ENCODE measurements around the gene AGXT. TPM values are rescaled to one million over a fixed set of nuclear protein-coding genes. Genes with fewer than 3 reads are reported as not detected.
A peak's percentile ranks its signal among the peaks of the same experiment; 100 is the strongest.

The AGXT gene
- total RNA-seq, 1 experiment from 2014 or later, result 0.20 TPM

GRCh38 chr2:240898731-240899467 lies 30.3 kb downstream of the AGXT start:
- peaks cover 27% of the 10 kb centered on the region for H3K4me1 Mint-ChIP-seq (ENCODE audit: low read depth, unreplicated experiment)

GRCh38 chr2:240899468-240899865 lies 30.8 kb downstream of the AGXT start:
- Mint-ChIP-seq H3K4me3 (ENCODE audit: unreplicated experiment) (no peak overlapping the region), H3K9me3 (ENCODE audit: unreplicated experiment) (no peaks in the 10 kb centered on the region), H3K4me1 (ENCODE audit: low read depth, unreplicated experiment) (peaks cover 27% of the 10 kb centered on the region), H3K36me3 (ENCODE audit: insufficient read depth, unreplicated experiment) (peaks cover 15% of the 10 kb centered on the region), H3K27ac (ENCODE audit: unreplicated experiment) (peak overlapping the region; percentile 18), H3K27me3 (ENCODE audit: insufficient read depth, unreplicated experiment) (no peaks in the 10 kb centered on the region)
- H3K4me3 ChIP-seq (ENCODE audit: low read depth, low read length), result no peak overlapping the region
- TF ChIP-seq CTCF (IDR thresholded peaks at IDR 0.05; ENCODE audit: insufficient read depth in 1 of 2, low read depth in 1 of 2, low read length in 1 of 2, severe bottlenecking in 1 of 2, unreplicated experiment in 1 of 2), result no peak
- DNase-seq, result no peak
- H3K9me3 ChIP-seq, result no peaks in the 10 kb centered on the region
- H3K4me1 ChIP-seq, result peaks cover 35% of the 10 kb centered on the region
- no peaks in the 10 kb centered on the region for H3K36me3 ChIP-seq (ENCODE audit: control insufficient read depth, insufficient read depth, low read length)
- intact Hi-C loops (cut with micrococcal nuclease; ENCODE audit: unreplicated experiment), result loop anchor here (10.0 kb wide), 1 partner anchor 85 kb away; no protein-coding TSS in a partner anchor
- ChIA-PET CTCF (interaction anchor here (2.5 kb wide), 1 partner anchor 42 kb away, joined by 9 read pairs; no protein-coding TSS in a partner anchor), POLR2A (no interaction called here)
- no TSS peak for BruUV-seq (replicated peaks)
- no peaks in the 10 kb centered on the region for H3K27me3 ChIP-seq (replicated peaks; ENCODE audit: control insufficient read depth, insufficient read depth, low read length)

More at GRCh38 chr2:240898731-240899467, 30.3 kb downstream of the AGXT start:
- H3K36me3 Mint-ChIP-seq (ENCODE audit: insufficient read depth, unreplicated experiment), result peaks cover 15% of the 10 kb centered on the region
- no peak for DNase-seq
- ChIA-PET POLR2A (no interaction called here), CTCF (interaction anchor here (1.2 to 3.3 kb wide), 7 partner anchors 15 to 58 kb away, joined by 4 to 17 read pairs (median 9); no protein-coding TSS in a partner anchor)
- peak overlapping the region; percentile 18 for H3K27ac Mint-ChIP-seq (ENCODE audit: unreplicated experiment)
- no peaks in the 10 kb centered on the region for H3K27me3 ChIP-seq (replicated peaks; ENCODE audit: control insufficient read depth, insufficient read depth, low read length)
- no peaks in the 10 kb centered on the region for H3K9me3 Mint-ChIP-seq (ENCODE audit: unreplicated experiment)
- no TSS peak for BruUV-seq (replicated peaks)
- intact Hi-C loops (cut with micrococcal nuclease; ENCODE audit: unreplicated experiment), result loop anchor here (10.0 kb wide), 1 partner anchor 86 kb away; no protein-coding TSS in a partner anchor
- no peaks in the 10 kb centered on the region for H3K27me3 Mint-ChIP-seq (ENCODE audit: insufficient read depth, unreplicated experiment)
- no peaks in the 10 kb centered on the region for H3K9me3 ChIP-seq
- H3K36me3 ChIP-seq (ENCODE audit: control insufficient read depth, insufficient read depth, low read length), result no peaks in the 10 kb centered on the region
- no peak overlapping the region for H3K4me3 Mint-ChIP-seq (ENCODE audit: unreplicated experiment)
- no peak for TF ChIP-seq CTCF (IDR thresholded peaks at IDR 0.05; ENCODE audit: insufficient read depth in 1 of 2, low read depth in 1 of 2, low read length in 1 of 2, severe bottlenecking in 1 of 2, unreplicated experiment in 1 of 2)
- H3K4me1 ChIP-seq, result peaks cover 39% of the 10 kb centered on the region
- no peak overlapping the region for H3K4me3 ChIP-seq (ENCODE audit: low read depth, low read length)

GRCh38 chr2:240900141-240900860 lies 31.7 kb downstream of the AGXT start:
- ChIA-PET CTCF (no interaction called here), POLR2A (no interaction called here)
- Histone ChIP-seq H3K36me3 (ENCODE audit: control insufficient read depth, insufficient read depth, low read length) (no peaks in the 10 kb centered on the region), H3K27me3 (replicated peaks; ENCODE audit: control insufficient read depth, insufficient read depth, low read length) (no peaks in the 10 kb centered on the region), H3K4me1 (peaks cover 34% of the 10 kb centered on the region), H3K4me3 (ENCODE audit: low read depth, low read length) (no peak overlapping the region), H3K9me3 (no peaks in the 10 kb centered on the region)
- Mint-ChIP-seq H3K9me3 (ENCODE audit: unreplicated experiment) (no peaks in the 10 kb centered on the region), H3K36me3 (ENCODE audit: insufficient read depth, unreplicated experiment) (peaks cover 15% of the 10 kb centered on the region), H3K27ac (ENCODE audit: unreplicated experiment) (no peak overlapping the region), H3K27me3 (ENCODE audit: insufficient read depth, unreplicated experiment) (no peaks in the 10 kb centered on the region), H3K4me3 (ENCODE audit: unreplicated experiment) (no peak overlapping the region), H3K4me1 (ENCODE audit: low read depth, unreplicated experiment) (peaks cover 27% of the 10 kb centered on the region)
- BruUV-seq (replicated peaks), result no TSS peak
- TF ChIP-seq CTCF (IDR thresholded peaks at IDR 0.05; ENCODE audit: insufficient read depth in 1 of 2, low read depth in 1 of 2, low read length in 1 of 2, severe bottlenecking in 1 of 2, unreplicated experiment in 1 of 2), result no peak
- intact Hi-C loops (cut with micrococcal nuclease; ENCODE audit: unreplicated experiment), result no loop called here
- DNase-seq, result no peak

Measured in Caco-2 (cell line).